K562 (cell line): ENCODE measurements around the gene FAM83G. TPM values are rescaled to one million over a fixed set of nuclear protein-coding genes. Genes with fewer than 3 reads are reported as not detected.

Experiments used
- U2AF2 ChIP-seq: fragments of 200-400 bp; formaldehyde crosslinking; optimal IDR thresholded peaks from 2 replicates; pipeline ENCODE3; 2017; ENCODE audit warnings: low read depth, mild to moderate bottlenecking, low read length
- ZBTB26 ChIP-seq: fragments of 450-650 bp; formaldehyde crosslinking; IDR thresholded peaks from 2 replicates; pipeline ENCODE4 v1.4.0; 2022; ENCODE audit warnings: missing genetic modification characterization
- ZNF184 ChIP-seq: sonication (generic); formaldehyde crosslinking; IDR thresholded peaks from 2 replicates; pipeline ENCODE4 v1.5.0; 2020; ENCODE audit warnings: missing genetic modification reagents
- polyA plus RNA-seq, 8 experiments: library from polyadenylated mRNA; depleted of rRNA in 4 of 8; stranded (reverse) in 5 of 8; unstranded in 3 of 8; fragments of >200 nt; fragmentation: Nextera tagmentation in 2 of 8; fragmentation: Illumina TruSeq in 1 of 8; extraction: Ambion mirVana in 2 of 8; extraction: Trizol in 1 of 8; gene quantifications; 2 replicates each; pipeline versions ENCODE4 v1.2.1 to v1.2.3, GENCODE V29; 2011 to 2014; ENCODE audit warnings: inconsistent platforms in 1 of 8, missing spikeins in 1 of 8
- total RNA-seq, 7 experiments: library from RNA; depleted of rRNA in 6 of 7; stranded (reverse); fragments of >200 nt in 6 of 7; fragmentation: Illumina TruSeq in 2 of 7; extraction: Trizol in 2 of 7; gene quantifications; 2 replicates each; pipeline versions ENCODE4 v1.2.1 to v1.2.3, GENCODE V29; 2011 to 2021; ENCODE audit warnings: low replicate concordance in 1 of 7
- TF ChIP-seq, protein P1 (sequence below): sonication (generic); formaldehyde crosslinking; IDR thresholded peaks from 2 replicates; pipeline ENCODE4 v1.9.0; 2022; ENCODE audit warnings: mild to moderate bottlenecking, missing genetic modification reagents
- TF ChIP-seq, protein P2 (sequence below): fragments of 450-650 bp; formaldehyde crosslinking; IDR thresholded peaks from 2 replicates; pipeline ENCODE4 v1.4.0; 2022; ENCODE audit warnings: mild to moderate bottlenecking, moderate library complexity
- TF ChIP-seq, protein P3 (sequence below): fragments of 250-450 bp; sonication (Bioruptor Pico); IDR thresholded peaks from 2 replicates; pipeline ENCODE4 v1.8.0; 2022; ENCODE audit warnings: inconsistent platforms, mild to moderate bottlenecking, moderate library complexity, borderline replicate concordance

Gene FAM83G
- total and polyA plus RNA-seq, 9 of the 15 experiments (the other 6 are each of a cell fraction or from before 2014, with no cell fraction given): 0.04 to 10.3 (median 4.5) TPM; not detected in 1

- no peak for TF ChIP-seq U2AF2
- TF ChIP-seq ZBTB26 (CRISPR knock-in tag): no peak
- no peak for TF ChIP-seq ZNF184
- TF ChIP-seq, protein P1, sequence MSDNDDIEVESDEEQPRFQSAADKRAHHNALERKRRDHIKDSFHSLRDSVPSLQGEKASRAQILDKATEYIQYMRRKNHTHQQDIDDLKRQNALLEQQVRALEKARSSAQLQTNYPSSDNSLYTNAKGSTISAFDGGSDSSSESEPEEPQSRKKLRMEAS: no peak
- TF ChIP-seq, protein P2, sequence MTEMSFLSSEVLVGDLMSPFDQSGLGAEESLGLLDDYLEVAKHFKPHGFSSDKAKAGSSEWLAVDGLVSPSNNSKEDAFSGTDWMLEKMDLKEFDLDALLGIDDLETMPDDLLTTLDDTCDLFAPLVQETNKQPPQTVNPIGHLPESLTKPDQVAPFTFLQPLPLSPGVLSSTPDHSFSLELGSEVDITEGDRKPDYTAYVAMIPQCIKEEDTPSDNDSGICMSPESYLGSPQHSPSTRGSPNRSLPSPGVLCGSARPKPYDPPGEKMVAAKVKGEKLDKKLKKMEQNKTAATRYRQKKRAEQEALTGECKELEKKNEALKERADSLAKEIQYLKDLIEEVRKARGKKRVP (CRISPR knock-in tag): no peak
- TF ChIP-seq, protein P3, sequence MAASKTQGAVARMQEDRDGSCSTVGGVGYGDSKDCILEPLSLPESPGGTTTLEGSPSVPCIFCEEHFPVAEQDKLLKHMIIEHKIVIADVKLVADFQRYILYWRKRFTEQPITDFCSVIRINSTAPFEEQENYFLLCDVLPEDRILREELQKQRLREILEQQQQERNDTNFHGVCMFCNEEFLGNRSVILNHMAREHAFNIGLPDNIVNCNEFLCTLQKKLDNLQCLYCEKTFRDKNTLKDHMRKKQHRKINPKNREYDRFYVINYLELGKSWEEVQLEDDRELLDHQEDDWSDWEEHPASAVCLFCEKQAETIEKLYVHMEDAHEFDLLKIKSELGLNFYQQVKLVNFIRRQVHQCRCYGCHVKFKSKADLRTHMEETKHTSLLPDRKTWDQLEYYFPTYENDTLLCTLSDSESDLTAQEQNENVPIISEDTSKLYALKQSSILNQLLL (CRISPR knock-in tag): no peak
Measured at GRCh38 chr17:18959071-18959844, 45.3 kb downstream of the FAM83G start (continued).
